ENCODE data around the gene HJV.

The HJV gene

DNA sequence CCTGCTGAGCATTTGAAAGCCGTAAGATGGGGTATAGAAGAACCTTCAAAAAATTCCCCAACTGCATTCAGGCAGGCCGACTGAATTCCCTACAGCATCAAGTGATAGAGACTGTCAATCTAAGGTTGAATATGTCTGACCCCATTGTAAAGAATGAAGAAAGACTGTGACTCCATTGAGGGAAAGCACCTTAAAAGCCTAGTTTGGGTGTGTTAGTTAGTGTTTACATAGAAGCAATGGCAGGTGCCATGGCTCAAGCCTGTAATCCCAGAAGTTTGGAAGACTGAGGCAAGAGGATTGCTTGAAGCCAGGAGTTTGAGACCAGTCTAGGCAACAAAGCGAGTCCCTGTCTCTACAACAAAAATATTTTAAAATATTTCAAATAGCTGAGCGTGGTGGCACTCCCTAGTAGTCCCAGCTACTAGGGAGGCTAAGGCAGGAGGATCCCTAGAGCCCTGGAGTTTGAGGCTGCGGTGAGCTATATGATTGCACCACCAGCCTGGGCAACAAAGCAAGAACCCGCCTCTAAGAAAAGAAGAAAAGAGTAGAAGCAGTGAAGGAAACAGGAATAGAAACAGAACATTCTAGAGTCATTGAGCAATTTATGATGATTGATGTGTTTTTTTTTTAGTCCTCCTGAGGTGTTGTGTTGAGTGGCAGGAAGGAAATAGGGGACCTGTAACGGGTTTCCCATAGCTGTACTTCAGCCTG, 41.6 kb downstream of the HJV start:
- DNase-seq (ENCODE audit: extremely low read depth, low read depth): no peak
- TF ChIP-seq, protein P1, sequence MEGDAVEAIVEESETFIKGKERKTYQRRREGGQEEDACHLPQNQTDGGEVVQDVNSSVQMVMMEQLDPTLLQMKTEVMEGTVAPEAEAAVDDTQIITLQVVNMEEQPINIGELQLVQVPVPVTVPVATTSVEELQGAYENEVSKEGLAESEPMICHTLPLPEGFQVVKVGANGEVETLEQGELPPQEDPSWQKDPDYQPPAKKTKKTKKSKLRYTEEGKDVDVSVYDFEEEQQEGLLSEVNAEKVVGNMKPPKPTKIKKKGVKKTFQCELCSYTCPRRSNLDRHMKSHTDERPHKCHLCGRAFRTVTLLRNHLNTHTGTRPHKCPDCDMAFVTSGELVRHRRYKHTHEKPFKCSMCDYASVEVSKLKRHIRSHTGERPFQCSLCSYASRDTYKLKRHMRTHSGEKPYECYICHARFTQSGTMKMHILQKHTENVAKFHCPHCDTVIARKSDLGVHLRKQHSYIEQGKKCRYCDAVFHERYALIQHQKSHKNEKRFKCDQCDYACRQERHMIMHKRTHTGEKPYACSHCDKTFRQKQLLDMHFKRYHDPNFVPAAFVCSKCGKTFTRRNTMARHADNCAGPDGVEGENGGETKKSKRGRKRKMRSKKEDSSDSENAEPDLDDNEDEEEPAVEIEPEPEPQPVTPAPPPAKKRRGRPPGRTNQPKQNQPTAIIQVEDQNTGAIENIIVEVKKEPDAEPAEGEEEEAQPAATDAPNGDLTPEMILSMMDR (IDR thresholded peaks at IDR 0.05; ENCODE audit: low read depth, low read length): no peak

DNA sequence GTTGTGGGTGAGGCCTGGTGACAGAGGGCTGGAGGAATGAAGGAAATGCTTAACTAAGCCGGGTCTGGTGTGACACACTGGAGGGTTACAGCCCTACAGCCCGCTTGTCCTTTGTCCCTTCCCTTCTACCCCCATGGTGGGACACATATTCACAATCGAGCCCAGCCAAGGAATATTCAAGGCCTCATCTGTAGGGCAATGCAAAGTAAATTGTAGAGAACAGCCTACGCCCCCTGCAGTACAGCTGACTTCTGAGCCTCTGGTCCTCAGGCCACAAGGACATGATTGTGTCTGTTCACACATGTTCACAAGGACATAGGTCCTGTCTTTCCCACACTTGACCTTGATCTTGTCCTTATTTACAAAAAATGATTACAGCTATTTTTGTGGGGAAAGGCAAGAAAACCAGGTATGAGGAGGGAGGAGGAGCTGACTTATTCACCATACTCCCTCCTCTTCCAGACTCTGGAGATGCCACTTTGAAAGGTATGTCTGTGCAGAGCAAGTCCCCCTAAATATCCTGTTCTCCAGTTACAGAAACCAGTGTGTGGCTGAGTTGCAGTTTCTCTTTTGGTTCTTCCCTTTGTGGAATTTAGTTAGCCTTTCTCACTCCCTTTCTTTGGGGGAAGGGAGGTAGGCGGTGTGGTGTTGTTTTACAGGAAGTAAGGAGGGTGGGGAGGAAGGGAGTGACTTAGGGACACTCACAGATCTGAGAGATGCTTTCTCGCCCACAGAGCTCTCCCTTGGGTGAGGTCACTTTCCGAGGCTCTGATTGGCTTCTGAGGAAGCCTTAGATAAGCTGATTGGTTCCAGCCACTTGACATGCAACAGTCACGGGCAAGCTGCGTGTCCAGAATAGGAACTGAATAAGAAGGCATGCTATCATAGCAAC, 42.4 kb downstream of the HJV start:
- peak; percentile 99 for DNase-seq (ENCODE audit: extremely low read depth, low read depth)
- TF ChIP-seq, protein P1 (IDR thresholded peaks at IDR 0.05; ENCODE audit: low read depth, low read length): peak; percentile 27

DNA sequence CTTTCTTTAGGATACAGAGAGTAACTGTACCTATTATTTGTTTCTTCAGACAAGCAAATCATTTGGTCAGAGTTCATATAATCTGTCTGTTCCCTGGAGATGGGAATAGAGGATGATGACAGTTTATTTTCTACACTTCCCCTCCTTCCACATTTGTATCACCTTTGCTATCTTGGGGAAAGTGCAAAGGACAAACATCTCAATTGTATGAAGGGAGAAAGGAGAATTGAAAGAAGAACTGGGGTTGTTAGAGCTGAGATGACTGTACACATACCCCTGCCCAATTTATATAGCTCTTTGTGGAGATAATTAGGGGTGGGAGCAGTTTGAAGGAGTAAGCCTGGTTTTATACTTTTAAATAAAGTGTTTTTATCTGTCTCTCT, 43.1 kb downstream of the HJV start:
- no peak for DNase-seq (ENCODE audit: extremely low read depth, low read depth)
- TF ChIP-seq, protein P1 (IDR thresholded peaks at IDR 0.05; ENCODE audit: low read depth, low read length): no peak

DNA sequence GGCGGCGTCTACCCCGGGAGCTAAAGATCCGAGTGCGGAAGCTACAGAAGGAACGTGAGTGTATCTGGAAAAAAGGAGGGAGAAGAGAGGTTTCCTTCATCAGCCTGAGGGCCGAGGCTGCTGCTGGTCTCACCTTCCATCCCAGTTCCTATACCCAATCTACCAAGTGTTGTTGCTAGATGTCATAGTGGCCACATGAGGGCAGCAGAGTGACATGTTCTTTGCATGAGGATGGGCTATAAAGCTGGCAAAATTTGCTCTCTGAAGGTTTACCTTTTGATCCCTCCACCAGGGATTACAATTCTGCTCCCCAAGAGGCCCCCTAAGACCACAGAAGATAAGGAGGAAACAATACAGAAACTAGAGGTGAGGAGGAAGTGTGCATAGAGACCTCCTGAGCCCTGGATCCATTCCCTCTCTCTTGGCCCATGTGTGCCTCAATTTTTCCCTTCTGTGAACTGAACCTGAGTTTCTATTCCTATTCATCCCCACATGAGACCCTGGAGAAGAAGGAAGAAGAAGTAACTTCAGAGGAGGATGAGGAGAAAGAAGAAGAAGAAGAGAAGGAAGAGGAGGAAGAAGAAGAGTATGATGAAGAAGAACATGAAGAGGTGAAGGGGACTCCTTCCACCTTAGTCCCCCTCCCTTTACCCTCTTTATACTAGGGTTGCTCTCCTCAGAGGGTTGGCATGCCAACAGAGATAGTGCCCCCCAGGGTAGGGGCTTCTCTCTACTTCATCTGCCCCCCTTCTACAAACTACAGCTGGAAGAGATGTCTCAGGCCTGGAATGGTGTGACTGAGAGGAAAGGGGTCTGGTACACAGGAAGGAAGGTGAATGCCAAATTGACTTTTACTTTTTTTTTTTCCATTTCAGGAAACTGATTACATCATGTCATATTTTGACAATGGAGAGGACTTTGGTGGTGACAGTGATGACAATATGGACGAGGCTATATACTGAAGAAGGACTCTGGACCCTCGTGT, 43.8 kb downstream of the HJV start:
- DNase-seq (ENCODE audit: extremely low read depth, low read depth): no peak
- TF ChIP-seq, protein P1 (IDR thresholded peaks at IDR 0.05; ENCODE audit: low read depth, low read length): peak; percentile 76

DNA sequence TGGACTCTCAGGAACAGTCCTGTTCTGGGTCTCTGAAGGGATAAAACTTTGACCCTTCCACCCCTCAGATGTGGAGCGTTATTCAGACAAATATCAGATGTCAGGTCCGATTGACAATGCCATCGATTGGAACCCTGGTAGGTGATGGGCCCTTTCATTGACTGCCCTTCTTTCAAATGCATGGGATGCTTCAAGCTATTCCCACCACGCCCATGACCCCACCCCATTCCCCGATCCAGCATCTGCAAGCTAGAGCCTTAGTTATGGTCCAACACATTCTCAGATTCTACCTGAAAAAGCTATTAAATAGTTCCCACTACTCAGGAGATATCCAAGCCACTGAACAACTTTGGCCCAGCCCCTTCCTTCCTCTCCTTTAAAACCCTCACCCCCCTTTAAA, 44.5 kb downstream of the HJV start:
- DNase-seq (ENCODE audit: extremely low read depth, low read depth): no peak
- TF ChIP-seq, protein P1 (IDR thresholded peaks at IDR 0.05; ENCODE audit: low read depth, low read length): no peak

DNA sequence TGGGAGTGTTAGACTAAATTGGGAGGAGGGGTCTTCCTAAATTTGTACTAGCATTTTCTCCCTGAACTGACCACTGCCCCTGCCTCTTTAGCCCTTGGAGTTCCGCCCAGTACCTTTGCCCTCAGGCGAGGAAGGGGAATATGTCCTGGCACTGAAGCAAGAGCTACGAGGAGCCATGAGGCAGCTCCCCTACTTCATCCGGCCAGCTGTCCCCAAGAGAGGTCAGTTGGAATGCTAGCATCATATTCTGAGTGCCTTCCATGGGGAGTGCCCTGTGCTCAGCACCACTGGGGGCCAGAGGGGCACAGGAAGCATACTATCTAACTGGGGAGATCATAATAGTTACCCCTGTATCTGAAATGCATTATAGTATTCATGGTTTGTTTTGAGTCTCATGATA, 46.3 kb downstream of the HJV start:
- TF ChIP-seq, protein P1 (IDR thresholded peaks at IDR 0.05; ENCODE audit: low read depth, low read length): no peak
- DNase-seq (ENCODE audit: extremely low read depth, low read depth): no peak

Data from AG09319 (cell line).